ENCODE results near the gene COQ5. TPM values are rescaled to one million over a fixed set of nuclear protein-coding genes. Genes with fewer than 3 reads are reported as not detected.
"Not testable (repeated sequence)": the region's sequence is repeated elsewhere in the genome, so short reads cannot be mapped to it uniquely, and the experiment has no call there.

The COQ5 gene
- total RNA-seq, 1 donor from 2014 or later: 46.3 TPM

GRCh38 chr12:120537856-120538220 is 8.9 kb upstream of the COQ5 start:
- peak overlapping the region; percentile 81 for H3K4me3 ChIP-seq (ENCODE audit: low read depth, low read length)
- no peak for TF ChIP-seq CTCF (conservative IDR thresholded peaks at IDR 0.05; ENCODE audit: low read depth, low read length)

GRCh38 chr12:120536064-120536791 is 7.3 kb upstream of the COQ5 start:
- no peak for TF ChIP-seq CTCF (conservative IDR thresholded peaks at IDR 0.05; ENCODE audit: low read depth, low read length)
- no peak for DNase-seq (ENCODE audit: low read depth)
- peak overlapping the region; percentile 81 for H3K4me3 ChIP-seq (ENCODE audit: low read depth, low read length)

More at GRCh38 chr12:120537856-120538220, 8.9 kb upstream of the COQ5 start:
- DNase-seq (ENCODE audit: low read depth): no peak

GRCh38 chr12:120534703-120535655 is 6.0 kb upstream of the COQ5 start:
- H3K4me3 ChIP-seq (ENCODE audit: low read depth, low read length): peak overlapping the region; percentile 81
- DNase-seq (ENCODE audit: low read depth): no peak
- TF ChIP-seq CTCF (conservative IDR thresholded peaks at IDR 0.05; ENCODE audit: low read depth, low read length): no peak

GRCh38 chr12:120534203-120534702 is 5.3 kb upstream of the COQ5 start, which contains the start of gene RNF10:
TSS of gene RNF10 (plus strand) at chr12:120534356. CDS start at chr12:120534812, 456 bp downstream.
- no peak for DNase-seq (ENCODE audit: low read depth)
- no peak for TF ChIP-seq CTCF (conservative IDR thresholded peaks at IDR 0.05; ENCODE audit: low read depth, low read length)
- peak within 1 kb of the TSS; percentile 81 for H3K4me3 ChIP-seq (ENCODE audit: low read depth, low read length)

- DNase-seq (ENCODE audit: low read depth): no peak
- no peak for TF ChIP-seq CTCF (conservative IDR thresholded peaks at IDR 0.05; ENCODE audit: low read depth, low read length)
- H3K4me3 ChIP-seq (ENCODE audit: low read depth, low read length): no peak overlapping the region
Observed at GRCh38 chr12:120532701-120533238, 3.8 kb upstream of the COQ5 start.

GRCh38 chr12:120530418-120530761 is 1.4 kb upstream of the COQ5 start:
- not testable (repeated sequence) for H3K4me3 ChIP-seq (ENCODE audit: low read depth, low read length); DNase-seq (ENCODE audit: low read depth)

Data from epithelial cell of proximal tubule (primary cell).